H9 (cell line): ENCODE measurements around the gene MEG3. TPM values are rescaled to one million over a fixed set of nuclear protein-coding genes. Genes with fewer than 3 reads are reported as not detected.

ENCODE experiments used
- DNase-seq: peaks from one replicate; pipeline ENCODE4 v3.0.0-alpha.2; 2017
- H2AFZ ChIP-seq: one replicate; pipeline ENCODE4 v1.6.1; 2013; ENCODE audit warnings: mild to moderate bottlenecking, low read length, control low read depth, moderate library complexity
- H2AK5ac ChIP-seq: 2 replicates; pipeline ENCODE4 v1.6.1; 2013; ENCODE audit warnings: low read length, control low read depth, mixed read lengths; ENCODE audit not compliant: insufficient read length
- H2BK120ac ChIP-seq: one replicate; pipeline ENCODE4 v1.6.1; 2013; ENCODE audit warnings: low read depth, mild to moderate bottlenecking, low read length, control low read depth, inconsistent platforms; ENCODE audit not compliant: poor library complexity, severe bottlenecking
- H2BK12ac ChIP-seq: 2 replicates; pipeline ENCODE4 v1.6.1; 2013; ENCODE audit warnings: low read length, control low read depth, mixed read lengths, low read depth; ENCODE audit not compliant: insufficient read length
- H2BK15ac ChIP-seq: 2 replicates; pipeline ENCODE4 v1.6.1; 2013; ENCODE audit warnings: low read depth, low read length, control low read depth
- H2BK20ac ChIP-seq: one replicate; pipeline ENCODE4 v1.6.1; 2013; ENCODE audit warnings: low read depth, mild to moderate bottlenecking, low read length, control low read depth, inconsistent platforms; ENCODE audit not compliant: poor library complexity, severe bottlenecking
- H2BK5ac ChIP-seq: 2 replicates; pipeline ENCODE4 v1.6.1; 2013; ENCODE audit warnings: low read length, control low read depth, mixed read lengths; ENCODE audit not compliant: insufficient read length
- H3K14ac ChIP-seq: 2 replicates; pipeline ENCODE4 v1.6.1; 2013; ENCODE audit warnings: low read length, control low read depth; ENCODE audit not compliant: insufficient read depth
- H3K18ac ChIP-seq: 2 replicates; pipeline ENCODE4 v1.6.1; 2013; ENCODE audit warnings: low read depth, mild to moderate bottlenecking, mixed read lengths, low read length, control low read depth; ENCODE audit not compliant: insufficient read length
- H3K23ac ChIP-seq: 2 replicates; pipeline ENCODE4 v1.6.1; 2013; ENCODE audit warnings: low read length, control low read depth, mixed read lengths, low read depth; ENCODE audit not compliant: insufficient read length
- H3K23me2 ChIP-seq: 2 replicates; pipeline ENCODE4 v1.6.1; 2013; ENCODE audit warnings: low read depth, mild to moderate bottlenecking, mixed read lengths, low read length, control low read depth; ENCODE audit not compliant: insufficient read length, poor library complexity, severe bottlenecking
- H3K27ac ChIP-seq: 2 replicates; pipeline ENCODE4 v1.5.1; 2013; ENCODE audit warnings: low read length, control low read depth, mixed read lengths, low read depth; ENCODE audit not compliant: insufficient read length
- H3K27me3 ChIP-seq: 2 replicates; pipeline ENCODE4 v1.6.1; 2013; ENCODE audit warnings: low read length, control low read depth, inconsistent platforms; ENCODE audit not compliant: insufficient read depth
- H3K4ac ChIP-seq: 2 replicates; pipeline ENCODE4 v1.6.1; 2013; ENCODE audit warnings: low read depth, mild to moderate bottlenecking, control low read depth, inconsistent platforms, low read length, moderate library complexity
- H3K4me1 ChIP-seq: 2 replicates; pipeline ENCODE4 v1.6.1; 2013; ENCODE audit warnings: low read length, control low read depth, inconsistent platforms; ENCODE audit not compliant: insufficient read depth
- H3K4me2 ChIP-seq: 2 replicates; pipeline ENCODE4 v1.6.1; 2013; ENCODE audit warnings: low read length, control low read depth, mixed read lengths; ENCODE audit not compliant: insufficient read length, insufficient read depth
- H3K56ac ChIP-seq: 2 replicates; pipeline ENCODE4 v1.6.1; 2013; ENCODE audit warnings: low read depth, mild to moderate bottlenecking, mixed read lengths, low read length, control low read depth; ENCODE audit not compliant: insufficient read length
- H3K79me1 ChIP-seq: 2 replicates; pipeline ENCODE4 v1.6.1; 2013; ENCODE audit warnings: low read depth, mild to moderate bottlenecking, moderate library complexity, low read length, control low read depth, inconsistent platforms; ENCODE audit not compliant: insufficient read depth, poor library complexity, severe bottlenecking
- H3K79me2 ChIP-seq: 2 replicates; pipeline ENCODE4 v1.6.1; 2013; ENCODE audit warnings: low read length, control low read depth, inconsistent platforms; ENCODE audit not compliant: insufficient read depth
- H3K9ac ChIP-seq: 2 replicates; pipeline ENCODE4 v1.6.1; 2013; ENCODE audit warnings: low read length, control low read depth, mixed read lengths; ENCODE audit not compliant: insufficient read length; ENCODE audit errors: extremely low read depth
- H3K9me3 ChIP-seq: one replicate; pipeline ENCODE4 v1.6.1; 2013; ENCODE audit warnings: low read depth, low read length, inconsistent platforms; ENCODE audit not compliant: control insufficient read depth
- H3T11ph ChIP-seq: one replicate; pipeline ENCODE4 v1.6.1; 2013; ENCODE audit warnings: mild to moderate bottlenecking, low read length, control low read depth, inconsistent platforms
- H4K20me1 ChIP-seq: one replicate; pipeline ENCODE4 v1.6.1; 2013; ENCODE audit not compliant: control insufficient read depth, insufficient read length, insufficient read depth
- H4K5ac ChIP-seq: 2 replicates; pipeline ENCODE4 v1.6.1; 2013; ENCODE audit warnings: low read depth, mild to moderate bottlenecking, mixed read lengths, low read length, control low read depth; ENCODE audit not compliant: insufficient read length
- H4K8ac ChIP-seq: replicated peaks from 2 replicates; pipeline ENCODE4 v1.6.1; 2013; ENCODE audit warnings: low read length, control low read depth, mixed read lengths, low read depth; ENCODE audit not compliant: insufficient read length
- H4K91ac ChIP-seq: 2 replicates; pipeline ENCODE4 v1.6.1; 2013; ENCODE audit warnings: low read depth, mild to moderate bottlenecking, moderate library complexity, mixed read lengths, low read length, control low read depth; ENCODE audit not compliant: insufficient read length
- H3K27ac Mint-ChIP-seq, 3 experiments: 2 replicates in 2 of 3; 3 replicates in 1 of 3; pipeline ENCODE4 v1.8.0; 2020 to 2021; ENCODE audit warnings: mixed read lengths in 3 of 3, mild to moderate bottlenecking in 1 of 3, moderate library complexity in 1 of 3
- H3K27me3 Mint-ChIP-seq: 2 replicates; pipeline ENCODE4 v1.8.0; 2021; ENCODE audit warnings: low read depth, mild to moderate bottlenecking, moderate library complexity, mixed read lengths
- H3K36me3 Mint-ChIP-seq, 3 experiments: 2 replicates in 2 of 3; 3 replicates in 1 of 3; pipeline ENCODE4 v1.8.0; 2020 to 2021; ENCODE audit warnings: low read depth in 3 of 3, mixed read lengths in 3 of 3; ENCODE audit not compliant: insufficient read depth in 1 of 3
- H3K4me1 Mint-ChIP-seq, 2 experiments: 2 replicates each; pipeline ENCODE4 v1.8.0; 2020; ENCODE audit warnings: mixed read lengths in 2 of 2
- H3K4me3 Mint-ChIP-seq, 2 experiments: 2 replicates in 1 of 2; 3 replicates in 1 of 2; pipeline ENCODE4 v1.8.0; 2020 to 2021; ENCODE audit warnings: mild to moderate bottlenecking in 2 of 2, mixed read lengths in 2 of 2, moderate library complexity in 1 of 2
- H3K9me3 Mint-ChIP-seq, 2 experiments: 2 replicates in 1 of 2; 3 replicates in 1 of 2; pipeline ENCODE4 v1.8.0; 2020; ENCODE audit warnings: mild to moderate bottlenecking in 2 of 2, mixed read lengths in 2 of 2, moderate library complexity in 1 of 2
- CTCF ChIP-seq: fragments of 200-600 bp; sonication (generic); conservative IDR thresholded peaks from 3 replicates; pipeline ENCODE4 v1.8.0; 2021; ENCODE audit warnings: antibody characterized with exemption, mild to moderate bottlenecking
- WGBS: extraction: QIAGEN DNeasy Blood & Tissue Kit; methylation state at CpG from one replicate; pipeline ENCODE4 v1.1.7; 2013; ENCODE audit warnings: missing lambda C conversion rate, low lambda C conversion rate, mixed read lengths; ENCODE audit not compliant: insufficient read length; ENCODE audit errors: extremely low coverage; 5-methylcytosine and 5-hydroxymethylcytosine counted together
- total RNA-seq: library from RNA; stranded (reverse); gene quantifications from 2 replicates; pipeline ENCODE4 v1.2.1, GENCODE V29; 2021

The MEG3 gene
- total RNA-seq, 1 experiment from 2014 or later: 0.52 TPM

DNA sequence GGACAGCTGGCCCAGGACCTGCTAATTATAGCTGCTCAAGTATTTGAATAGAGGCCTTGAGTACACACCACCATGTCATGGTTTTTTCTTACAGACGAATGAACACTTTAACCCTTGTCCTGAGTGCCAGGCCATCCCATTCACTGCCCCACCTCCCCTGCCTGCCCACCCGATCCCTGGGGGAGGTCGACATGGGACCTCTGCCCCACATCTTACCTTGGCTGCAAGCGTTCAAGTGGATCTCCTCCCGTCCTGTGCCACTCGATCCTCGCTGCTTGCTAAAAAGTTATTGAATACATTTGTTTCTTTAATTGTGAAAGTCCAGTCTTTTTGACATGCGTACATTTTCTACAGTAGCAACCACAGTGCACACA is 67.3 kb downstream of the MEG3 start:
- H3K27ac Mint-ChIP-seq: no peak overlapping the region
- peak; percentile 9 for DNase-seq

More for the DNA sequence above, 67.3 kb downstream of the MEG3 start:
- Histone ChIP-seq H2AFZ (no peak overlapping the region), H2AK5ac (no peak overlapping the region), H2BK20ac (no peak overlapping the region), H2BK15ac (no peak overlapping the region), H2BK12ac (no peak overlapping the region), H3K18ac (no peak overlapping the region), H3K14ac (no peak overlapping the region), H3K27ac (no peak overlapping the region), H4K20me1 (no peaks in the 10 kb centered on the region), H3K79me2 (no peaks in the 10 kb centered on the region), H4K91ac (no peak overlapping the region), H3T11ph (no peak overlapping the region), H3K9me3 (no peaks in the 10 kb centered on the region), H4K8ac (no peak overlapping the region), H3K4ac (no peak overlapping the region), H2BK120ac (no peak overlapping the region), H3K23me2 (no peaks in the 10 kb centered on the region), H3K56ac (no peak overlapping the region), H3K9ac (no peak overlapping the region), H3K27me3 (no peaks in the 10 kb centered on the region), H3K4me2 (no peak overlapping the region), H3K4me1 (peaks cover 4% of the 10 kb centered on the region; the same call in 1 of the 2 replicates), H4K5ac (no peak overlapping the region), H3K23ac (no peak overlapping the region), H3K79me1 (no peaks in the 10 kb centered on the region), H2BK5ac (no peak overlapping the region)
- Mint-ChIP-seq H3K9me3 (no peaks in the 10 kb centered on the region), H3K27me3 (no peaks in the 10 kb centered on the region; the same call in 1 of the 2 replicates), H3K36me3 (no peaks in the 10 kb centered on the region; a peak in 2 of 7 replicates), H3K4me1 (peaks cover 4 to 26% of the 10 kb centered on the region in 2 experiments), H3K4me3 (no peak overlapping the region)
- no CpG with 5 or more reads among the region's 8 CpGs for WGBS
- TF ChIP-seq CTCF: no peak
